ENCODE data around the gene MAPKAPK3. TPM values are rescaled to one million over a fixed set of nuclear protein-coding genes. Genes with fewer than 3 reads are reported as not detected.

The MAPKAPK3 gene
- total and polyA plus RNA-seq, 2 of the 8 experiments (the other 6 are each of a cell fraction or from before 2014, with no cell fraction given), result 65.4 to 99.8 TPM

GRCh38 chr3:50594253-50594785 lies 22.6 kb upstream of the MAPKAPK3 start:
- Histone ChIP-seq H3K79me2 (ENCODE audit: control insufficient read depth in 1 of 2, insufficient read depth in 2 of 2, low read length in 2 of 2) (no peaks in the 10 kb centered on the region), H3K9ac (replicated peaks in 1 of 4; ENCODE audit: extremely low read depth in 1 of 4, low read depth in 3 of 4, low read length in 3 of 4) (no peak overlapping the region), H2BK5ac (ENCODE audit: low read depth, low read length) (no peak overlapping the region), H3K27me3 (replicated peaks in 1 of 4; ENCODE audit: control insufficient read depth in 3 of 4, extremely low read depth in 1 of 4, insufficient read depth in 3 of 4, low read length in 3 of 4) (no peaks in the 10 kb centered on the region), H3K23me2 (ENCODE audit: low read depth, low read length) (no peaks in the 10 kb centered on the region), H3K4ac (replicated peaks; ENCODE audit: insufficient read length, low read depth, low read length) (no peak overlapping the region), H2BK20ac (ENCODE audit: low read length) (no peak overlapping the region), H4K5ac (ENCODE audit: insufficient read length, low read depth, low read length) (no peak overlapping the region), H3K23ac (ENCODE audit: insufficient read length) (no peak overlapping the region), H2BK15ac (ENCODE audit: low read length) (no peak overlapping the region), H3K79me1 (ENCODE audit: low read depth, low read length) (no peaks in the 10 kb centered on the region), H3K18ac (ENCODE audit: extremely low read depth, low read length) (no peak overlapping the region), H3K27ac (ENCODE audit: low read depth, low read length) (no peak overlapping the region), H3K36me3 (ENCODE audit: control insufficient read depth in 2 of 4, insufficient read depth in 4 of 4, low read length in 3 of 4) (no peaks in the 10 kb centered on the region), H2BK12ac (ENCODE audit: low read depth, low read length) (no peak overlapping the region), H3K14ac (ENCODE audit: insufficient read length) (no peak overlapping the region), H2AK5ac (ENCODE audit: low read depth, low read length) (no peak overlapping the region), H2BK120ac (replicated peaks; ENCODE audit: low read depth, low read length) (no peak overlapping the region), H3K56ac (replicated peaks; ENCODE audit: insufficient read length, low read depth, low read length) (no peak overlapping the region), H3K9me3 (ENCODE audit: insufficient read depth in 2 of 2, low read depth in 1 of 2, low read length in 1 of 2) (no peaks in the 10 kb centered on the region), H4K91ac (replicated peaks; ENCODE audit: insufficient read length, low read length) (no peak overlapping the region), H4K8ac (ENCODE audit: extremely low read depth, insufficient read depth, low read length) (no peak overlapping the region), H3K4me3 (ENCODE audit: extremely low read depth in 1 of 4, insufficient read depth in 2 of 4, low read depth in 3 of 4, low read length in 4 of 4) (no peak overlapping the region), H4K20me1 (replicated peaks in 1 of 2; ENCODE audit: control insufficient read depth in 1 of 2, insufficient read depth in 2 of 2, low read length in 2 of 2) (no peaks in the 10 kb centered on the region), H3K4me1 (replicated peaks in 1 of 4; ENCODE audit: control insufficient read depth in 3 of 4, insufficient read depth in 4 of 4, low read length in 3 of 4) (no peaks in the 10 kb centered on the region), H3K4me2 (ENCODE audit: insufficient read depth in 1 of 2, low read depth in 2 of 2, low read length in 2 of 2) (no peak overlapping the region), H2AFZ (ENCODE audit: low read length) (no peak overlapping the region)
- no peak for FAIRE-seq
- WGBS, 2 experiments (ENCODE audit: extremely low coverage in 1 of 2, insufficient coverage in 1 of 2, insufficient read length in 1 of 2, insufficient replicate concordance in 2 of 2, low coverage in 1 of 2, low lambda C conversion rate in 2 of 2, missing lambda C conversion rate in 1 of 2), result 58% methylated on average over 2 of the region's 2 CpGs; no CpG with 5 or more reads in 1 of the 2 experiments
- POLR2A ChIA-PET (ENCODE audit: partially characterized antibody), result interaction anchor here (1.1 to 1.5 kb wide), 2 partner anchors 9 to 14 kb away, joined by 4 read pairs; no protein-coding TSS in a partner anchor
- no peak for DNase-seq (ENCODE audit: low read depth in 1 of 2, low spot score in 2 of 2)
- CTCF ChIA-PET (ENCODE audit: partially characterized antibody), result interaction anchor here (1.0 to 11.1 kb wide), 4 partner anchors 15 to 795 kb away, joined by 3 to 233 read pairs (median 82); partner anchors contain the start of genes CISH, HEMK1 and MAPKAPK3
- TF ChIP-seq SIRT6 (IDR thresholded peaks at IDR 0.05; ENCODE audit: low read length) (no peak), POU5F1 (IDR thresholded peaks at IDR 0.05; ENCODE audit: low read depth, low read length) (no peak), RAD21 (IDR thresholded peaks at IDR 0.05 in 1 of 2, conservative IDR thresholded peaks at IDR 0.05 in 1 of 2; ENCODE audit: low read depth in 2 of 2, low read length in 2 of 2) (no peak), ZNF274 (IDR thresholded peaks at IDR 0.05; ENCODE audit: borderline replicate concordance, extremely low read depth, low read length) (no peak), MAX (IDR thresholded peaks at IDR 0.05) (no peak), ATF2 (IDR thresholded peaks at IDR 0.05; ENCODE audit: low read length) (no peak), BCL11A (IDR thresholded peaks at IDR 0.05; ENCODE audit: low read depth in 2 of 2, low read length in 2 of 2) (no peak), SP1 (IDR thresholded peaks at IDR 0.05; ENCODE audit: low read depth, low read length) (no peak), CHD2 (IDR thresholded peaks at IDR 0.05; ENCODE audit: low read length) (no peak), EP300 (IDR thresholded peaks at IDR 0.05; ENCODE audit: borderline replicate concordance in 1 of 2, low read depth in 2 of 2, low read length in 2 of 2) (no peak), SP4 (IDR thresholded peaks at IDR 0.05; ENCODE audit: low read length) (no peak)
